WTC11 (cell line): ENCODE results near the gene MLXIP. TPM values are rescaled to one million over a fixed set of nuclear protein-coding genes. Genes with fewer than 3 reads are reported as not detected.

Experiments
- ATAC-seq: fragments of 200-7000 bp; cut with Tn5 transposase; 2 replicates; pipeline ENCODE4 v1.10.0; 2021; ENCODE audit warnings: mild to moderate bottlenecking, moderate library complexity
- CTCF ChIA-PET: fragments of 300-600 bp; sonication (Branson Sonifier 250); formaldehyde crosslinking; loops from one replicate; lab custom pipeline; 2021; ENCODE audit warnings: antibody characterized with exemption; lab: Charles Lee
- POLR2A ChIA-PET: fragments of 350-600 bp; sonication (Branson Sonifier 250); formaldehyde crosslinking; loops from one replicate; lab custom pipeline; 2021; ENCODE audit warnings: antibody characterized with exemption; lab: Charles Lee
- DNase-seq: peaks from one replicate; pipeline ENCODE4 v3.0.0; 2021; ENCODE audit warnings: low spot score
- H3K27ac Mint-ChIP-seq: 2 replicates; pipeline ENCODE4 v1.8.0; 2021; ENCODE audit warnings: mixed read lengths
- H3K27me3 Mint-ChIP-seq: 2 replicates; pipeline ENCODE4 v1.8.0; 2021; ENCODE audit warnings: low read depth, mild to moderate bottlenecking, moderate library complexity, mixed read lengths
- H3K36me3 Mint-ChIP-seq: 2 replicates; pipeline ENCODE4 v1.8.0; 2021; ENCODE audit warnings: mixed read lengths
- H3K4me1 Mint-ChIP-seq: 2 replicates; pipeline ENCODE4 v1.8.0; 2022; ENCODE audit warnings: mixed read lengths
- H3K4me3 Mint-ChIP-seq: 2 replicates; pipeline ENCODE4 v1.8.0; 2021; ENCODE audit warnings: mild to moderate bottlenecking, moderate library complexity, mixed read lengths
- H3K9me3 Mint-ChIP-seq: 2 replicates; pipeline ENCODE4 v1.8.0; 2021; ENCODE audit warnings: mixed read lengths
- CTCF ChIP-seq: fragments of 200-600 bp; IDR thresholded peaks from 2 replicates; pipeline ENCODE4 v1.8.0; 2022; ENCODE audit warnings: antibody characterized with exemption
- FOXK1 ChIP-seq: sonication (generic); formaldehyde crosslinking; IDR thresholded peaks from 2 replicates; pipeline ENCODE4 v1.8.0; 2022; ENCODE audit warnings: mild to moderate bottlenecking, moderate library complexity, missing genetic modification reagents
- JUN ChIP-seq: sonication (generic); formaldehyde crosslinking; IDR thresholded peaks from 2 replicates; pipeline ENCODE4 v1.8.0; 2023; ENCODE audit warnings: mild to moderate bottlenecking, missing genetic modification reagents
- MYBL2 ChIP-seq: sonication (generic); formaldehyde crosslinking; IDR thresholded peaks from 2 replicates; pipeline ENCODE4 v1.8.1; 2023; ENCODE audit warnings: mild to moderate bottlenecking, moderate library complexity, missing genetic modification reagents
- NR2C2 ChIP-seq: sonication (generic); formaldehyde crosslinking; IDR thresholded peaks from 2 replicates; pipeline ENCODE4 v1.8.0; 2022; ENCODE audit warnings: mild to moderate bottlenecking, missing genetic modification reagents
- PRDM15 ChIP-seq: sonication (generic); formaldehyde crosslinking; IDR thresholded peaks from 2 replicates; pipeline ENCODE4 v1.8.0; 2022; ENCODE audit warnings: missing genetic modification reagents
- PREB ChIP-seq: sonication (generic); formaldehyde crosslinking; IDR thresholded peaks from 2 replicates; pipeline ENCODE4 v1.8.1; 2022; ENCODE audit warnings: mild to moderate bottlenecking, missing genetic modification reagents, moderate library complexity, borderline replicate concordance
- RELA ChIP-seq: sonication (generic); formaldehyde crosslinking; IDR thresholded peaks from 2 replicates; pipeline ENCODE4 v1.8.1; 2022; ENCODE audit warnings: missing genetic modification reagents, mild to moderate bottlenecking, borderline replicate concordance
- SMAD3 ChIP-seq: sonication (generic); formaldehyde crosslinking; IDR thresholded peaks from 2 replicates; pipeline ENCODE4 v1.8.0; 2022; ENCODE audit warnings: missing genetic modification reagents, mild to moderate bottlenecking, borderline replicate concordance
- SP1 ChIP-seq: sonication (generic); formaldehyde crosslinking; conservative IDR thresholded peaks from 2 replicates; pipeline ENCODE4 v1.8.1; 2022; ENCODE audit warnings: missing genetic modification reagents
- TCF7 ChIP-seq: sonication (generic); formaldehyde crosslinking; IDR thresholded peaks from 2 replicates; pipeline ENCODE4 v1.8.0; 2022; ENCODE audit warnings: mild to moderate bottlenecking, low read depth, missing genetic modification reagents, moderate library complexity
- ZBTB43 ChIP-seq: sonication (generic); formaldehyde crosslinking; IDR thresholded peaks from 2 replicates; pipeline ENCODE4 v1.8.1; 2023; ENCODE audit warnings: mild to moderate bottlenecking, missing genetic modification reagents
- ZNF281 ChIP-seq: sonication (generic); formaldehyde crosslinking; IDR thresholded peaks from 2 replicates; pipeline ENCODE4 v1.8.0; 2023; ENCODE audit warnings: mild to moderate bottlenecking, missing genetic modification reagents
- ZNF317 ChIP-seq: sonication (generic); formaldehyde crosslinking; IDR thresholded peaks from 2 replicates; pipeline ENCODE4 v1.8.1; 2023; ENCODE audit warnings: low read depth, mild to moderate bottlenecking, moderate library complexity, missing genetic modification reagents, borderline replicate concordance
- ZNF512 ChIP-seq: sonication (generic); formaldehyde crosslinking; IDR thresholded peaks from 2 replicates; pipeline ENCODE4 v1.8.1; 2022; ENCODE audit warnings: missing genetic modification reagents, borderline replicate concordance
- total RNA-seq: library from RNA; stranded (reverse); gene quantifications from 3 replicates; pipeline ENCODE4 v1.2.3, GENCODE V29; 2021
- TF ChIP-seq, protein P1 (sequence below): sonication (generic); formaldehyde crosslinking; IDR thresholded peaks from 2 replicates; pipeline ENCODE4 v1.8.1; 2022; ENCODE audit warnings: mild to moderate bottlenecking, moderate library complexity, missing genetic modification reagents
- TF ChIP-seq, protein P2 (sequence below): sonication (generic); formaldehyde crosslinking; IDR thresholded peaks from 2 replicates; pipeline ENCODE4 v1.8.0; 2022; ENCODE audit warnings: mild to moderate bottlenecking, missing genetic modification reagents
- TF ChIP-seq, protein P3 (sequence below): sonication (generic); formaldehyde crosslinking; IDR thresholded peaks from 2 replicates; pipeline ENCODE4 v1.8.1; 2023; ENCODE audit warnings: mild to moderate bottlenecking, missing genetic modification reagents, moderate library complexity

MLXIP gene
- total RNA-seq, 1 experiment from 2014 or later, result 49.4 TPM

GRCh38 chr12:122030424-122031035 lies 48.0 kb upstream of the MLXIP start:
- DNase-seq, result no peak
- no peak overlapping the region for H3K27ac Mint-ChIP-seq
- H3K4me3 Mint-ChIP-seq, result no peak overlapping the region
- no peak for TF ChIP-seq PRDM15
- no peak for TF ChIP-seq CTCF
- no peak for TF ChIP-seq TCF7
- TF ChIP-seq JUN (CRISPR knock-in tag), result no peak
- TF ChIP-seq MYBL2, result no peak
- no peak for TF ChIP-seq ZNF281
- TF ChIP-seq, protein P1, sequence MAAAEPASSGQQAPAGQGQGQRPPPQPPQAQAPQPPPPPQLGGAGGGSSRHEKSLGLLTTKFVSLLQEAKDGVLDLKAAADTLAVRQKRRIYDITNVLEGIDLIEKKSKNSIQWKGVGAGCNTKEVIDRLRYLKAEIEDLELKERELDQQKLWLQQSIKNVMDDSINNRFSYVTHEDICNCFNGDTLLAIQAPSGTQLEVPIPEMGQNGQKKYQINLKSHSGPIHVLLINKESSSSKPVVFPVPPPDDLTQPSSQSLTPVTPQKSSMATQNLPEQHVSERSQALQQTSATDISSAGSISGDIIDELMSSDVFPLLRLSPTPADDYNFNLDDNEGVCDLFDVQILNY, result no peak
- TF ChIP-seq, protein P2, sequence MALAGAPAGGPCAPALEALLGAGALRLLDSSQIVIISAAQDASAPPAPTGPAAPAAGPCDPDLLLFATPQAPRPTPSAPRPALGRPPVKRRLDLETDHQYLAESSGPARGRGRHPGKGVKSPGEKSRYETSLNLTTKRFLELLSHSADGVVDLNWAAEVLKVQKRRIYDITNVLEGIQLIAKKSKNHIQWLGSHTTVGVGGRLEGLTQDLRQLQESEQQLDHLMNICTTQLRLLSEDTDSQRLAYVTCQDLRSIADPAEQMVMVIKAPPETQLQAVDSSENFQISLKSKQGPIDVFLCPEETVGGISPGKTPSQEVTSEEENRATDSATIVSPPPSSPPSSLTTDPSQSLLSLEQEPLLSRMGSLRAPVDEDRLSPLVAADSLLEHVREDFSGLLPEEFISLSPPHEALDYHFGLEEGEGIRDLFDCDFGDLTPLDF (CRISPR knock-in tag), result no peak
- TF ChIP-seq, protein P3, sequence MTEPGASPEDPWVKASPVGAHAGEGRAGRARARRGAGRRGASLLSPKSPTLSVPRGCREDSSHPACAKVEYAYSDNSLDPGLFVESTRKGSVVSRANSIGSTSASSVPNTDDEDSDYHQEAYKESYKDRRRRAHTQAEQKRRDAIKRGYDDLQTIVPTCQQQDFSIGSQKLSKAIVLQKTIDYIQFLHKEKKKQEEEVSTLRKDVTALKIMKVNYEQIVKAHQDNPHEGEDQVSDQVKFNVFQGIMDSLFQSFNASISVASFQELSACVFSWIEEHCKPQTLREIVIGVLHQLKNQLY (CRISPR knock-in tag), result no peak
- no peak for TF ChIP-seq PREB
- no peak for TF ChIP-seq ZNF317 (CRISPR knock-in tag)
- TF ChIP-seq ZBTB43 (CRISPR knock-in tag), result no peak
- TF ChIP-seq SP1 (CRISPR knock-in tag), result no peak
- no peak for TF ChIP-seq SMAD3 (CRISPR knock-in tag)
- TF ChIP-seq NR2C2, result no peak
- no peak for TF ChIP-seq ZNF512 (CRISPR knock-in tag)
- TF ChIP-seq RELA, result no peak
- TF ChIP-seq FOXK1 (CRISPR knock-in tag), result no peak

More at GRCh38 chr12:122030424-122031035, 48.0 kb upstream of the MLXIP start:
- H3K27me3 Mint-ChIP-seq, result no peaks in the 10 kb centered on the region
- peaks cover 6% of the 10 kb centered on the region for H3K36me3 Mint-ChIP-seq
- H3K9me3 Mint-ChIP-seq, result no peaks in the 10 kb centered on the region
- peaks cover 27% of the 10 kb centered on the region for H3K4me1 Mint-ChIP-seq
- no peak for ATAC-seq
- POLR2A ChIA-PET, result no interaction called here
- CTCF ChIA-PET, result interaction anchor here (0.5 to 1.1 kb wide), 2 partner anchors 237 to 1395 kb away, joined by 3 read pairs; partner anchors contain the start of gene RHOF
